ENCODE data around the gene LMO4. TPM values are rescaled to one million over a fixed set of nuclear protein-coding genes. Genes with fewer than 3 reads are reported as not detected.

LMO4 gene
- polyA plus RNA-seq, 3 donors = 20.3 to 71.8 (median 22.3) TPM

DNA sequence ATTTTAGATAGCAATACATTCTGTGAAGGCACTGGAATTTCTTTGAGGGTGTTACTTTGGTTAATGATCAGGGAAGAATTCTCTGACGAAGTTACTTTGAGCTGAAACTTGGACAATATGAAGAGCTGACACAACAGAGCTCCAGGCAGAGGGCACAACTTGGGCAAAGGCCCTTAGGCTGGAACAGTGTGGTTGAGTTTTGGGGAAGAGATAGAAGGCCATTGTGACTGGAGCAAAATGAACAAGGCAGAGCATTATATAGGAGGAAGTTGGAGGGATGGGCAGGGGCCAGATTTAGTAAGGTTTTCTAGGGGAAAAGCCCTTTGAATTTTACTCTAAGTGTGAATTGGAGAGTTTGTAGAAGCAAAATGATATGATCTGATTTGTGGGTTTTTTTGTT, 30.9 kb downstream of the LMO4 start:
- H3K27me3 ChIP-seq (ENCODE audit: control insufficient read depth in 2 of 2, insufficient read depth in 2 of 2, low read length in 2 of 2) = no peaks in the 10 kb centered on the region
- H3K79me2 ChIP-seq (ENCODE audit: insufficient read depth, low read length) = no peaks in the 10 kb centered on the region
- no peaks in the 10 kb centered on the region for H3K4me1 ChIP-seq (ENCODE audit: control insufficient read depth in 1 of 2, insufficient read depth in 2 of 2, low read length in 2 of 2)
- H4K20me1 ChIP-seq (ENCODE audit: insufficient read depth, low read length) = no peaks in the 10 kb centered on the region
- H3K4me3 ChIP-seq (replicated peaks in 1 of 3; ENCODE audit: low read depth in 2 of 3, low read length in 3 of 3) = no peak overlapping the region
- H3K9ac ChIP-seq (ENCODE audit: insufficient read depth, low read length, poor library complexity, severe bottlenecking) = no peak overlapping the region
- Mint-ChIP-seq H3K4me3 (no peak overlapping the region), H3K36me3 (peaks cover 11 to 31% of the 10 kb centered on the region in 2 donors), H3K9me3 (peaks cover 0 to 9% (median 6%) of the 10 kb centered on the region in 7 donors), H3K27me3 (ENCODE audit: low read depth in 3 of 3) (peaks cover 0 to 4% (median 0%) of the 10 kb centered on the region in 3 donors), H3K4me1 (no peaks in the 10 kb centered on the region), H3K27ac (no peak overlapping the region)
- TF ChIP-seq, protein P1, sequence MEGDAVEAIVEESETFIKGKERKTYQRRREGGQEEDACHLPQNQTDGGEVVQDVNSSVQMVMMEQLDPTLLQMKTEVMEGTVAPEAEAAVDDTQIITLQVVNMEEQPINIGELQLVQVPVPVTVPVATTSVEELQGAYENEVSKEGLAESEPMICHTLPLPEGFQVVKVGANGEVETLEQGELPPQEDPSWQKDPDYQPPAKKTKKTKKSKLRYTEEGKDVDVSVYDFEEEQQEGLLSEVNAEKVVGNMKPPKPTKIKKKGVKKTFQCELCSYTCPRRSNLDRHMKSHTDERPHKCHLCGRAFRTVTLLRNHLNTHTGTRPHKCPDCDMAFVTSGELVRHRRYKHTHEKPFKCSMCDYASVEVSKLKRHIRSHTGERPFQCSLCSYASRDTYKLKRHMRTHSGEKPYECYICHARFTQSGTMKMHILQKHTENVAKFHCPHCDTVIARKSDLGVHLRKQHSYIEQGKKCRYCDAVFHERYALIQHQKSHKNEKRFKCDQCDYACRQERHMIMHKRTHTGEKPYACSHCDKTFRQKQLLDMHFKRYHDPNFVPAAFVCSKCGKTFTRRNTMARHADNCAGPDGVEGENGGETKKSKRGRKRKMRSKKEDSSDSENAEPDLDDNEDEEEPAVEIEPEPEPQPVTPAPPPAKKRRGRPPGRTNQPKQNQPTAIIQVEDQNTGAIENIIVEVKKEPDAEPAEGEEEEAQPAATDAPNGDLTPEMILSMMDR (IDR thresholded peaks at IDR 0.05) = no peak
- WGBS (ENCODE audit: insufficient coverage) = 100% methylated on average over 1 of the region's 1 CpG
- H3K4me2 ChIP-seq (replicated peaks; ENCODE audit: extremely low read depth, low read length, poor library complexity, severe bottlenecking) = no peak overlapping the region
- no peak for DNase-seq
- H3K36me3 ChIP-seq (replicated peaks in 1 of 2; ENCODE audit: control insufficient read depth in 1 of 2, insufficient read depth in 2 of 2, low read length in 2 of 2) = peaks cover 0 to 19% of the 10 kb centered on the region in 2 donors
- no peak overlapping the region for H2AFZ ChIP-seq (ENCODE audit: insufficient read depth, low read depth, low read length, poor library complexity, severe bottlenecking)
- no peak overlapping the region for H3K27ac ChIP-seq (ENCODE audit: low read depth in 1 of 2, low read length in 2 of 2)
- intact Hi-C loops (cut with micrococcal nuclease) = no loop called here
- no peaks in the 10 kb centered on the region for H3K9me3 ChIP-seq (replicated peaks in 1 of 2; ENCODE audit: control insufficient read depth in 1 of 2, insufficient read depth in 1 of 2, low read length in 2 of 2)

DNA sequence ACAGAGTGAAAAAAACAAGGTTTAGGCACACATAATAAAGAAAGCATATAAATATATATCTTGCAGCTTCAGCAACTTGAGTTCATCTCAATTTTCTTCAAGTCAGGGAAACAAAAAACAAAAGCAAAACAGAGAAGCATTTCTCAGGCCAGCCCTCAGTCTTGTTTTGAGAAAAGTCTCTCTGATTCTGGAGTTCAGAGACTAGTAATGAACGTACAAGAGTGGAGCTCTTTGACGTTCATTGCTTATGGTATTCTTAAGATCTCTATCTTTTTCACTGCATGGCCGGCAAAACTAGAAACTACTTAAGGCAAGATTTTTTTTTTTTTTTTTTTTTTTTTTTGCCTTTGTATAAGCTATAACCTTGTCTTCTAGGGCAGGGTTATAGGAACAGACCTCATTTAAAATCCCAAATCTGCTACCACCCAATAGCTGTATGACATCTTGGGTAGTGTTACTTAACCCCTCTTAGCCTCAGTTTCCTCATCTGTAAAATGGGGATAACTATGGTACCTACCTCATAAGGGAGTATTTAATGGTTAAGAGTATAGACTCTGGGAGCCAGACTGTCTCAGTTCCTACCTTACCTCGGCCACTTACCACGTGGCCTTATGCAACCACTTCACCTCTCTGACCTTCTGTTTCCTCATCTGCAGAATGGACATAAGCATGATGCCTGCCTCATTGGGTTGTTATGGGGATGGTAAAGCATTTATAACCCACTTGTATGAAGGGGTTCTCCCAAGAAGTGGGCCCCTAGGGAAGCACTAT, 33.6 kb downstream of the LMO4 start:
- no peak overlapping the region for H2AFZ ChIP-seq (ENCODE audit: insufficient read depth, low read depth, low read length, poor library complexity, severe bottlenecking)
- 100% methylated on average over 1 of the region's 5 CpGs for WGBS (ENCODE audit: insufficient coverage)
- H3K4me1 ChIP-seq (ENCODE audit: control insufficient read depth in 1 of 2, insufficient read depth in 2 of 2, low read length in 2 of 2) = no peaks in the 10 kb centered on the region
- Mint-ChIP-seq H3K36me3 (peaks cover 8 to 14% of the 10 kb centered on the region in 2 donors), H3K27ac (no peak overlapping the region), H3K27me3 (ENCODE audit: low read depth in 3 of 3) (peaks cover 0 to 4% (median 0%) of the 10 kb centered on the region in 3 donors), H3K9me3 (peaks cover 0 to 13% (median 9%) of the 10 kb centered on the region in 7 donors), H3K4me3 (no peak overlapping the region), H3K4me1 (no peaks in the 10 kb centered on the region)
- no peak overlapping the region for H3K9ac ChIP-seq (ENCODE audit: insufficient read depth, low read length, poor library complexity, severe bottlenecking)
- no peak overlapping the region for H3K27ac ChIP-seq (ENCODE audit: low read depth in 1 of 2, low read length in 2 of 2)
- no peaks in the 10 kb centered on the region for H3K9me3 ChIP-seq (replicated peaks in 1 of 2; ENCODE audit: control insufficient read depth in 1 of 2, insufficient read depth in 1 of 2, low read length in 2 of 2)
- H3K4me2 ChIP-seq (replicated peaks; ENCODE audit: extremely low read depth, low read length, poor library complexity, severe bottlenecking) = no peak overlapping the region
- H3K4me3 ChIP-seq (replicated peaks in 1 of 3; ENCODE audit: low read depth in 2 of 3, low read length in 3 of 3) = no peak overlapping the region
- H3K27me3 ChIP-seq (ENCODE audit: control insufficient read depth in 2 of 2, insufficient read depth in 2 of 2, low read length in 2 of 2) = no peaks in the 10 kb centered on the region
- no peaks in the 10 kb centered on the region for H3K79me2 ChIP-seq (ENCODE audit: insufficient read depth, low read length)
- TF ChIP-seq, protein P1 (IDR thresholded peaks at IDR 0.05) = no peak
- no peak for DNase-seq
- H4K20me1 ChIP-seq (ENCODE audit: insufficient read depth, low read length) = no peaks in the 10 kb centered on the region
- H3K36me3 ChIP-seq (replicated peaks in 1 of 2; ENCODE audit: control insufficient read depth in 1 of 2, insufficient read depth in 2 of 2, low read length in 2 of 2) = peaks cover 0 to 5% of the 10 kb centered on the region in 2 donors
- intact Hi-C loops (cut with micrococcal nuclease) = no loop called here

Data from CD14-positive monocyte (primary cell).